Measurements from ENCODE around the gene ZNF618.

ZNF618 gene

GRCh38 chr9:114000063-114000454 is 124.0 kb downstream of the ZNF618 start:
- Histone ChIP-seq H3K4me1 (peaks cover 78% of the 10 kb centered on the region), H3K4me3 (no peak overlapping the region), H4K20me1 (no peaks in the 10 kb centered on the region), H3K36me3 (peaks cover 69% of the 10 kb centered on the region), H3K9me3 (no peaks in the 10 kb centered on the region), H3K4me2 (no peak overlapping the region), H3K9ac (no peak overlapping the region), H3K27me3 (no peaks in the 10 kb centered on the region), H3K27ac (no peak overlapping the region)
- TF ChIP-seq Cebpa-rat (IDR thresholded peaks at IDR 0.05), result no peak

GRCh38 chr9:114000671-114001409 is 124.7 kb downstream of the ZNF618 start:
- H3K4me3 ChIP-seq, result no peak overlapping the region
- TF ChIP-seq Cebpa-rat (IDR thresholded peaks at IDR 0.05), result no peak
- H3K27me3 ChIP-seq, result no peaks in the 10 kb centered on the region
- H3K4me1 ChIP-seq, result peaks cover 80% of the 10 kb centered on the region
- H3K9ac ChIP-seq, result no peak overlapping the region
- no peak overlapping the region for H3K4me2 ChIP-seq
- no peak overlapping the region for H3K27ac ChIP-seq
- H4K20me1 ChIP-seq, result no peaks in the 10 kb centered on the region
- H3K36me3 ChIP-seq, result peaks cover 74% of the 10 kb centered on the region
- no peaks in the 10 kb centered on the region for H3K9me3 ChIP-seq

GRCh38 chr9:114001410-114001685 is 125.2 kb downstream of the ZNF618 start:
- H3K36me3 ChIP-seq, result peaks cover 74% of the 10 kb centered on the region
- H4K20me1 ChIP-seq, result no peaks in the 10 kb centered on the region
- no peak overlapping the region for H3K4me2 ChIP-seq

GRCh38 chr9:114001794-114002261 is 125.7 kb downstream of the ZNF618 start:
- Histone ChIP-seq H3K4me3 (no peak overlapping the region), H3K4me1 (peaks cover 85% of the 10 kb centered on the region), H3K27ac (peak overlapping the region; percentile 70), H3K9me3 (no peaks in the 10 kb centered on the region; the same call in 1 of the 2 replicates), H3K9ac (peak overlapping the region; percentile 1; the same call in 1 of the 2 replicates), H3K27me3 (no peaks in the 10 kb centered on the region), H3K4me2 (peak overlapping the region; percentile 84), H3K36me3 (peaks cover 74% of the 10 kb centered on the region), H4K20me1 (no peaks in the 10 kb centered on the region)
- no peak for TF ChIP-seq Cebpa-rat (IDR thresholded peaks at IDR 0.05)

More at GRCh38 chr9:114001410-114001685, 125.2 kb downstream of the ZNF618 start:
- TF ChIP-seq Cebpa-rat (IDR thresholded peaks at IDR 0.05), result no peak
- no peaks in the 10 kb centered on the region; the same call in 1 of the 2 replicates for H3K9me3 ChIP-seq
- H3K4me3 ChIP-seq, result no peak overlapping the region
- no peak overlapping the region for H3K27ac ChIP-seq
- H3K4me1 ChIP-seq, result peaks cover 80% of the 10 kb centered on the region
- H3K27me3 ChIP-seq, result no peaks in the 10 kb centered on the region
- H3K9ac ChIP-seq, result no peak overlapping the region

GRCh38 chr9:114002271-114002985 is 126.3 kb downstream of the ZNF618 start:
- Histone ChIP-seq H3K9me3 (no peaks in the 10 kb centered on the region; the same call in 1 of the 2 replicates), H3K4me2 (peak overlapping the region; percentile 84), H3K27ac (peak overlapping the region; percentile 70), H3K9ac (peak overlapping the region; percentile 1), H4K20me1 (no peaks in the 10 kb centered on the region), H3K4me1 (peaks cover 89% of the 10 kb centered on the region), H3K4me3 (no peak overlapping the region), H3K27me3 (no peaks in the 10 kb centered on the region), H3K36me3 (peaks cover 74% of the 10 kb centered on the region)
- no peak for TF ChIP-seq Cebpa-rat (IDR thresholded peaks at IDR 0.05)

GRCh38 chr9:114002986-114003350 is 126.9 kb downstream of the ZNF618 start:
- H3K9me3 ChIP-seq, result no peaks in the 10 kb centered on the region; the same call in 1 of the 2 replicates
- H3K4me2 ChIP-seq, result peak overlapping the region; percentile 84
- no peak overlapping the region for H3K4me3 ChIP-seq
- H3K9ac ChIP-seq, result peak overlapping the region; percentile 54; the same call in 1 of the 2 replicates
- TF ChIP-seq Cebpa-rat (IDR thresholded peaks at IDR 0.05), result no peak
- H3K27ac ChIP-seq, result peak overlapping the region; percentile 70
- peaks cover 88% of the 10 kb centered on the region for H3K4me1 ChIP-seq
- H4K20me1 ChIP-seq, result no peaks in the 10 kb centered on the region
- H3K27me3 ChIP-seq, result no peaks in the 10 kb centered on the region
- H3K36me3 ChIP-seq, result peaks cover 74% of the 10 kb centered on the region

GRCh38 chr9:114003351-114003750 is 127.2 kb downstream of the ZNF618 start:
- H3K4me1 ChIP-seq, result peaks cover 88% of the 10 kb centered on the region
- H3K36me3 ChIP-seq, result peaks cover 74% of the 10 kb centered on the region
- H3K9me3 ChIP-seq, result no peaks in the 10 kb centered on the region; the same call in 1 of the 2 replicates
- no peaks in the 10 kb centered on the region for H3K27me3 ChIP-seq
- H3K4me2 ChIP-seq, result peak overlapping the region; percentile 84
- H3K9ac ChIP-seq, result peak overlapping the region; percentile 54
- H3K27ac ChIP-seq, result peak overlapping the region; percentile 70
- TF ChIP-seq Cebpa-rat (IDR thresholded peaks at IDR 0.05), result no peak
- H4K20me1 ChIP-seq, result no peaks in the 10 kb centered on the region
- no peak overlapping the region; the same call in 1 of the 2 replicates for H3K4me3 ChIP-seq

- TF ChIP-seq Cebpa-rat (IDR thresholded peaks at IDR 0.05), result no peak
- Histone ChIP-seq H3K4me1 (peaks cover 88% of the 10 kb centered on the region), H3K4me3 (peak overlapping the region; percentile 40), H3K27ac (peak overlapping the region; percentile 70), H4K20me1 (no peaks in the 10 kb centered on the region), H3K9ac (peak overlapping the region; percentile 54), H3K4me2 (peak overlapping the region; percentile 84), H3K27me3 (no peaks in the 10 kb centered on the region), H3K36me3 (peaks cover 74% of the 10 kb centered on the region), H3K9me3 (no peaks in the 10 kb centered on the region; the same call in 1 of the 2 replicates)
These were observed 127.6 kb downstream of the ZNF618 start for GRCh38 chr9:114003758-114004157.

- Histone ChIP-seq H3K9ac (peak overlapping the region; percentile 54), H3K9me3 (no peaks in the 10 kb centered on the region; the same call in 1 of the 2 replicates), H3K27ac (peak overlapping the region; percentile 70), H4K20me1 (no peaks in the 10 kb centered on the region), H3K4me2 (peak overlapping the region; percentile 84), H3K36me3 (peaks cover 74% of the 10 kb centered on the region), H3K4me3 (peak overlapping the region; percentile 40), H3K27me3 (no peaks in the 10 kb centered on the region), H3K4me1 (peaks cover 88% of the 10 kb centered on the region)
- TF ChIP-seq Cebpa-rat (IDR thresholded peaks at IDR 0.05), result no peak
These were observed 128.2 kb downstream of the ZNF618 start for GRCh38 chr9:114004221-114004716.

Measured in BLaER1 (cell line).